Measurements from ENCODE around the gene ERLIN1. TPM values are rescaled to one million over a fixed set of nuclear protein-coding genes. Genes with fewer than 3 reads are reported as not detected.

Gene ERLIN1
- total and polyA plus RNA-seq, 10 of the 15 experiments (the other 5 are each of a cell fraction or from before 2014, with no cell fraction given), result 4.9 to 21.7 (median 13.0) TPM

- TF ChIP-seq, protein P1, sequence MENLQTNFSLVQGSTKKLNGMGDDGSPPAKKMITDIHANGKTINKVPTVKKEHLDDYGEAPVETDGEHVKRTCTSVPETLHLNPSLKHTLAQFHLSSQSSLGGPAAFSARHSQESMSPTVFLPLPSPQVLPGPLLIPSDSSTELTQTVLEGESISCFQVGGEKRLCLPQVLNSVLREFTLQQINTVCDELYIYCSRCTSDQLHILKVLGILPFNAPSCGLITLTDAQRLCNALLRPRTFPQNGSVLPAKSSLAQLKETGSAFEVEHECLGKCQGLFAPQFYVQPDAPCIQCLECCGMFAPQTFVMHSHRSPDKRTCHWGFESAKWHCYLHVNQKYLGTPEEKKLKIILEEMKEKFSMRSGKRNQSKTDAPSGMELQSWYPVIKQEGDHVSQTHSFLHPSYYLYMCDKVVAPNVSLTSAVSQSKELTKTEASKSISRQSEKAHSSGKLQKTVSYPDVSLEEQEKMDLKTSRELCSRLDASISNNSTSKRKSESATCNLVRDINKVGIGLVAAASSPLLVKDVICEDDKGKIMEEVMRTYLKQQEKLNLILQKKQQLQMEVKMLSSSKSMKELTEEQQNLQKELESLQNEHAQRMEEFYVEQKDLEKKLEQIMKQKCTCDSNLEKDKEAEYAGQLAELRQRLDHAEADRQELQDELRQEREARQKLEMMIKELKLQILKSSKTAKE (IDR thresholded peaks at IDR 0.05; ENCODE audit: low read depth, poor library complexity, severe bottlenecking), result no peak
- TF ChIP-seq, protein P2, sequence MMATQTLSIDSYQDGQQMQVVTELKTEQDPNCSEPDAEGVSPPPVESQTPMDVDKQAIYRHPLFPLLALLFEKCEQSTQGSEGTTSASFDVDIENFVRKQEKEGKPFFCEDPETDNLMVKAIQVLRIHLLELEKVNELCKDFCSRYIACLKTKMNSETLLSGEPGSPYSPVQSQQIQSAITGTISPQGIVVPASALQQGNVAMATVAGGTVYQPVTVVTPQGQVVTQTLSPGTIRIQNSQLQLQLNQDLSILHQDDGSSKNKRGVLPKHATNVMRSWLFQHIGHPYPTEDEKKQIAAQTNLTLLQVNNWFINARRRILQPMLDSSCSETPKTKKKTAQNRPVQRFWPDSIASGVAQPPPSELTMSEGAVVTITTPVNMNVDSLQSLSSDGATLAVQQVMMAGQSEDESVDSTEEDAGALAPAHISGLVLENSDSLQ (IDR thresholded peaks at IDR 0.05), result no peak
- TF ChIP-seq ATF2 (IDR thresholded peaks at IDR 0.05; ENCODE audit: low read length) (no peak), CBX3 (IDR thresholded peaks at IDR 0.05; ENCODE audit: borderline replicate concordance, low read depth) (no peak)
Observed at GRCh38 chr10:100155936-100156335, 29.9 kb downstream of the ERLIN1 start (continued).

DNA sequence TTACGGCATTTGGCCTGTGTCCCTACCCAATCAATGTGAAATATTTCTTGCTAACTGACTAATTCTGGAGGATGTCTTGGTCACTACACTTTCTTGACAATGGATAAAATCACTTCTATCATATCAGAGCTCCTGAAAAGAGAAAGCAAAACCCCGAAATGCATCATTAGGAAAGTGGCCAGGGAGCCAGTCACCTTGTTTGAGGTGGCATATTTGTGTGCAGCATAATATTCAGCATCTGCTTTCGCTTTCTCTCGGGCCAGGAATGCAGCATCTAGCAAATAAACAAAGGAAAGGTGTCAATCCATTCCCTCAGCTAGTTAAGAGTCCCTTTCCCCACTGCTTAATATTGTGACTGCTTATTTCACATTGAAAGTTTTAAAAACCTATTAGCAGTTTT lies 31.2 kb downstream of the ERLIN1 start:
- TF ChIP-seq CREM (IDR thresholded peaks at IDR 0.05; ENCODE audit: low read depth), result 0 out of 2 replicates have a peak, but pooled peaks have one; percentile 13
- no peak for TF ChIP-seq MEF2B (IDR thresholded peaks at IDR 0.05; ENCODE audit: partially characterized antibody, poor library complexity, severe bottlenecking)
- Histone ChIP-seq H3K9me3 (replicated peaks; ENCODE audit: control insufficient read depth, insufficient read depth, low read length) (no peaks in the 10 kb centered on the region; the same call in 2 of the 3 replicates), H3K27me3 (replicated peaks in 1 of 2; ENCODE audit: control insufficient read depth in 2 of 2, insufficient read depth in 2 of 2, low read length in 1 of 2) (no peaks in the 10 kb centered on the region), H3K36me3 (ENCODE audit: control insufficient read depth in 2 of 2, insufficient read depth in 2 of 2, low read length in 1 of 2) (peaks cover 5 to 25% of the 10 kb centered on the region in 2 experiments), H3K27ac (ENCODE audit: control insufficient read depth, insufficient read depth) (no peak overlapping the region), H3K9ac (ENCODE audit: control insufficient read depth, insufficient read depth, low read length) (no peak overlapping the region), H4K20me1 (ENCODE audit: control insufficient read depth, insufficient read depth) (no peaks in the 10 kb centered on the region), H3K4me1 (ENCODE audit: control insufficient read depth, insufficient read depth, low read length) (peaks cover 26% of the 10 kb centered on the region), H3K4me2 (ENCODE audit: control insufficient read depth, insufficient read depth) (no peak overlapping the region), H3K79me2 (ENCODE audit: control insufficient read depth, insufficient read depth, low read length) (peaks cover 7% of the 10 kb centered on the region), H3K4me3 (no peak overlapping the region), H2AFZ (ENCODE audit: control insufficient read depth, low read depth, low read length) (no peak overlapping the region)
- no TSS peak for BruUV-seq (replicated peaks)
- CTCF ChIA-PET, result no interaction called here
- RAD21 ChIA-PET (ENCODE audit: unreplicated experiment), result interaction anchor here (0.8 kb wide), 1 partner anchor 36 kb away, joined by 3 read pairs; no protein-coding TSS in a partner anchor
- ATAC-seq (no peak), FAIRE-seq (no peak), DNase-seq (ENCODE audit: low read depth, low spot score) (no peak)
- intact Hi-C loops (cut with micrococcal nuclease; ENCODE audit: unreplicated experiment) (no loop called here), in situ Hi-C loops (cut with MboI) (no loop called here)
- 83% methylated on average over 4 of the region's 4 CpGs for WGBS (ENCODE audit: insufficient coverage, insufficient replicate concordance, low lambda C conversion rate, missing lambda C conversion rate)
- POLR2A ChIA-PET, result interaction anchor here (1.7 kb wide), 1 partner anchor 13 kb away, joined by 5 read pairs; no protein-coding TSS in a partner anchor
- SMC1A ChIA-PET (ENCODE audit: uncharacterized antibody, unreplicated experiment), result interaction anchor here (0.7 to 2.2 kb wide), 3 partner anchors 13 to 29 kb away, joined by 3 to 13 read pairs (median 3); no protein-coding TSS in a partner anchor
